Stimulated activated naive CD4-positive, alpha-beta T cell treated with Interleukin-2 at 50 U/mL for 16 hours (primary cell): ENCODE data around the gene CLASP1.

Source experiments
- DNase-seq: peaks from one replicate; lab custom pipeline; 2025; lab: John Stamatoyannopoulos, UW

The CLASP1 gene

GRCh38 chr2:121372721-121373353 is 276.4 kb downstream of the CLASP1 start:
- no peak for DNase-seq

- no peak for DNase-seq
These were observed 277.2 kb downstream of the CLASP1 start for GRCh38 chr2:121372082-121372481.

- DNase-seq, result no peak
These were observed 280.4 kb downstream of the CLASP1 start for GRCh38 chr2:121368836-121369235.

- no peak for DNase-seq
These were observed 281.1 kb downstream of the CLASP1 start for GRCh38 chr2:121368155-121368554.

GRCh38 chr2:121367246-121367900 is 281.9 kb downstream of the CLASP1 start:
- no peak for DNase-seq

GRCh38 chr2:121366040-121366439 is 283.2 kb downstream of the CLASP1 start:
- DNase-seq, result no peak

GRCh38 chr2:121365061-121365460 is 284.2 kb downstream of the CLASP1 start:
- DNase-seq, result no peak

- no peak for DNase-seq
These were observed 285.4 kb downstream of the CLASP1 start for GRCh38 chr2:121363632-121364420.

GRCh38 chr2:121362774-121363173 is 286.5 kb downstream of the CLASP1 start:
- no peak for DNase-seq

- DNase-seq, result no peak
These were observed 287.0 kb downstream of the CLASP1 start for GRCh38 chr2:121362226-121362625.

GRCh38 chr2:121360566-121361300 is 288.5 kb downstream of the CLASP1 start:
- no peak for DNase-seq

GRCh38 chr2:121359716-121360565 is 289.3 kb downstream of the CLASP1 start:
- no peak for DNase-seq

- DNase-seq, result no peak
These were observed 290.1 kb downstream of the CLASP1 start for GRCh38 chr2:121359170-121359569.

- DNase-seq, result no peak
These were observed 291.0 kb downstream of the CLASP1 start for GRCh38 chr2:121358291-121358690.

- no peak for DNase-seq
These were observed 293.1 kb downstream of the CLASP1 start for GRCh38 chr2:121356058-121356640.

GRCh38 chr2:121355488-121355887 is 293.8 kb downstream of the CLASP1 start:
- no peak for DNase-seq

GRCh38 chr2:121351521-121352318 is 297.5 kb downstream of the CLASP1 start:
- no peak for DNase-seq

GRCh38 chr2:121350890-121351289 is 298.4 kb downstream of the CLASP1 start:
- DNase-seq, result no peak

- no peak for DNase-seq
These were observed 298.9 kb downstream of the CLASP1 start for GRCh38 chr2:121350402-121350775.

- no peak for DNase-seq
These were observed 299.4 kb downstream of the CLASP1 start for GRCh38 chr2:121349721-121350401.
